NCI-H2171 (cell line): ENCODE results near the gene SRSF4.
"Not testable (repeated sequence)": the region's sequence is repeated elsewhere in the genome, so short reads cannot be mapped to it uniquely, and the experiment has no call there.

Experiments
- DNase-seq: peaks from one replicate; lab custom pipeline; 2025; lab: John Stamatoyannopoulos, UW

SRSF4 gene

GRCh38 chr1:29181413-29182225 is at the start of gene SRSF4:
SRSF4 (minus strand) TSS chr1:29181900; CDS start chr1:29181752, 148 bp downstream.
- DNase-seq: peak; percentile 98

GRCh38 chr1:29230553-29231378 is 49.1 kb upstream of the SRSF4 start, which contains the start of gene MECR:
MECR (minus strand) TSS chr1:29230934; CDS start chr1:29230906, 28 bp downstream.
- DNase-seq: peak; percentile 92

GRCh38 chr1:29230204-29230552 is 48.5 kb upstream of the SRSF4 start:
- no peak for DNase-seq

- DNase-seq: no peak
Measured at GRCh38 chr1:29227511-29227910, 45.8 kb upstream of the SRSF4 start.

- DNase-seq: no peak
Measured at GRCh38 chr1:29225361-29225760, 43.7 kb upstream of the SRSF4 start.

GRCh38 chr1:29224356-29224837 is 42.7 kb upstream of the SRSF4 start:
- no peak for DNase-seq

GRCh38 chr1:29223521-29223920 is 41.8 kb upstream of the SRSF4 start:
- DNase-seq: no peak

GRCh38 chr1:29222686-29223085 is 41.0 kb upstream of the SRSF4 start:
- DNase-seq: peak; percentile 15

- DNase-seq: not testable (repeated sequence)
Measured at GRCh38 chr1:29222260-29222659, 40.6 kb upstream of the SRSF4 start.

GRCh38 chr1:29221296-29221695 is 39.6 kb upstream of the SRSF4 start:
- DNase-seq: no peak

GRCh38 chr1:29218223-29218622 is 36.5 kb upstream of the SRSF4 start:
- DNase-seq: no peak

- no peak for DNase-seq
Measured at GRCh38 chr1:29217633-29218032, 35.9 kb upstream of the SRSF4 start.

- DNase-seq: peak; percentile 95
Measured at GRCh38 chr1:29213055-29213454, 31.4 kb upstream of the SRSF4 start.

GRCh38 chr1:29211086-29212030 is 29.7 kb upstream of the SRSF4 start:
- peak; percentile 84 for DNase-seq

GRCh38 chr1:29210278-29211085 is 28.8 kb upstream of the SRSF4 start:
- no peak for DNase-seq

- DNase-seq: no peak
Measured at GRCh38 chr1:29209173-29209572, 27.5 kb upstream of the SRSF4 start.

GRCh38 chr1:29208442-29208841 is 26.7 kb upstream of the SRSF4 start:
- DNase-seq: no peak

- peak; percentile 82 for DNase-seq
Measured at GRCh38 chr1:29202584-29203340, 21.1 kb upstream of the SRSF4 start.

GRCh38 chr1:29202053-29202452 is 20.4 kb upstream of the SRSF4 start:
- no peak for DNase-seq

GRCh38 chr1:29201595-29202051 is 19.9 kb upstream of the SRSF4 start:
- no peak for DNase-seq
